ENCODE data around the gene CPNE2. TPM values are rescaled to one million over a fixed set of nuclear protein-coding genes. Genes with fewer than 3 reads are reported as not detected.

Gene CPNE2
- total RNA-seq, 1 experiment from 2014 or later, result 5.1 TPM

GRCh38 chr16:57144027-57144426 lies 51.6 kb downstream of the CPNE2 start:
- H3K27me3 ChIP-seq (ENCODE audit: low read length), result no peaks in the 10 kb centered on the region
- H3K4me2 ChIP-seq (ENCODE audit: low read depth, low read length, poor library complexity, severe bottlenecking), result no peak overlapping the region
- no peaks in the 10 kb centered on the region for H4K20me1 ChIP-seq (ENCODE audit: insufficient read depth, low read depth, low read length)
- no peak overlapping the region for H3K9ac ChIP-seq (ENCODE audit: low read length)
- DNase-seq, result no peak
- H3K27ac ChIP-seq (ENCODE audit: low read length), result no peak overlapping the region
- H3K4me3 ChIP-seq (ENCODE audit: low read length), result no peak overlapping the region
- no peaks in the 10 kb centered on the region for H3K79me2 ChIP-seq (ENCODE audit: low read length)
- no peaks in the 10 kb centered on the region for H3K36me3 ChIP-seq (ENCODE audit: insufficient read depth, low read length)
- no peaks in the 10 kb centered on the region for H3K9me2 ChIP-seq (replicated peaks; ENCODE audit: insufficient read depth, low read length)
- H3K4me1 ChIP-seq (ENCODE audit: low read length), result peaks cover 10% of the 10 kb centered on the region
- no peaks in the 10 kb centered on the region for H3K9me3 ChIP-seq (ENCODE audit: low read length)
- no peak overlapping the region for H2AFZ ChIP-seq (ENCODE audit: low read length)

- H3K36me3 ChIP-seq (ENCODE audit: insufficient read depth, low read length), result no peaks in the 10 kb centered on the region
- H2AFZ ChIP-seq (ENCODE audit: low read length), result no peak overlapping the region
- no peak overlapping the region for H3K4me3 ChIP-seq (ENCODE audit: low read length)
- no peak for DNase-seq
- no peaks in the 10 kb centered on the region for H3K79me2 ChIP-seq (ENCODE audit: low read length)
- no peaks in the 10 kb centered on the region for H4K20me1 ChIP-seq (ENCODE audit: insufficient read depth, low read depth, low read length)
- H3K9me2 ChIP-seq (replicated peaks; ENCODE audit: insufficient read depth, low read length), result no peaks in the 10 kb centered on the region
- H3K4me1 ChIP-seq (ENCODE audit: low read length), result peaks cover 10% of the 10 kb centered on the region
- H3K9ac ChIP-seq (ENCODE audit: low read length), result no peak overlapping the region
- H3K4me2 ChIP-seq (ENCODE audit: low read depth, low read length, poor library complexity, severe bottlenecking), result no peak overlapping the region
- H3K9me3 ChIP-seq (ENCODE audit: low read length), result no peaks in the 10 kb centered on the region
- H3K27me3 ChIP-seq (ENCODE audit: low read length), result no peaks in the 10 kb centered on the region
- no peak overlapping the region for H3K27ac ChIP-seq (ENCODE audit: low read length)
Observed at GRCh38 chr16:57145046-57146021, 53.0 kb downstream of the CPNE2 start.

GRCh38 chr16:57146040-57146647 lies 53.8 kb downstream of the CPNE2 start:
- Histone ChIP-seq H3K79me2 (ENCODE audit: low read length) (no peaks in the 10 kb centered on the region), H3K9me3 (ENCODE audit: low read length) (no peaks in the 10 kb centered on the region), H3K4me3 (ENCODE audit: low read length) (no peak overlapping the region), H3K9ac (ENCODE audit: low read length) (no peak overlapping the region), H3K27me3 (ENCODE audit: low read length) (no peaks in the 10 kb centered on the region), H4K20me1 (ENCODE audit: insufficient read depth, low read depth, low read length) (no peaks in the 10 kb centered on the region), H3K36me3 (ENCODE audit: insufficient read depth, low read length) (no peaks in the 10 kb centered on the region), H3K4me2 (ENCODE audit: low read depth, low read length, poor library complexity, severe bottlenecking) (no peak overlapping the region), H3K27ac (ENCODE audit: low read length) (no peak overlapping the region), H2AFZ (ENCODE audit: low read length) (no peak overlapping the region), H3K4me1 (ENCODE audit: low read length) (peaks cover 10% of the 10 kb centered on the region), H3K9me2 (replicated peaks; ENCODE audit: insufficient read depth, low read length) (no peaks in the 10 kb centered on the region)
- DNase-seq, result no peak

- Histone ChIP-seq H3K27ac (ENCODE audit: low read length) (no peak overlapping the region), H3K4me3 (ENCODE audit: low read length) (no peak overlapping the region)
Observed at GRCh38 chr16:57146735-57147134, 54.4 kb downstream of the CPNE2 start.

GRCh38 chr16:57147381-57148221 lies 55.2 kb downstream of the CPNE2 start:
- H3K4me1 ChIP-seq (ENCODE audit: low read length), result peaks cover 10% of the 10 kb centered on the region
- no peak overlapping the region for H3K4me2 ChIP-seq (ENCODE audit: low read depth, low read length, poor library complexity, severe bottlenecking)
- H3K36me3 ChIP-seq (ENCODE audit: insufficient read depth, low read length), result no peaks in the 10 kb centered on the region
- no peak overlapping the region for H3K9ac ChIP-seq (ENCODE audit: low read length)
- no peaks in the 10 kb centered on the region for H3K9me3 ChIP-seq (ENCODE audit: low read length)
- no peak overlapping the region for H3K27ac ChIP-seq (ENCODE audit: low read length)
- no peaks in the 10 kb centered on the region for H3K27me3 ChIP-seq (ENCODE audit: low read length)
- no peak overlapping the region for H3K4me3 ChIP-seq (ENCODE audit: low read length)
- no peak for DNase-seq
- H2AFZ ChIP-seq (ENCODE audit: low read length), result no peak overlapping the region
- no peaks in the 10 kb centered on the region for H3K79me2 ChIP-seq (ENCODE audit: low read length)
- H4K20me1 ChIP-seq (ENCODE audit: insufficient read depth, low read depth, low read length), result no peaks in the 10 kb centered on the region
- H3K9me2 ChIP-seq (replicated peaks; ENCODE audit: insufficient read depth, low read length), result no peaks in the 10 kb centered on the region

More at GRCh38 chr16:57146735-57147134, 54.4 kb downstream of the CPNE2 start:
- H3K4me1 ChIP-seq (ENCODE audit: low read length), result peaks cover 10% of the 10 kb centered on the region
- no peaks in the 10 kb centered on the region for H3K79me2 ChIP-seq (ENCODE audit: low read length)
- no peak overlapping the region for H3K4me2 ChIP-seq (ENCODE audit: low read depth, low read length, poor library complexity, severe bottlenecking)
- H3K27me3 ChIP-seq (ENCODE audit: low read length), result no peaks in the 10 kb centered on the region
- H3K9ac ChIP-seq (ENCODE audit: low read length), result no peak overlapping the region
- H3K36me3 ChIP-seq (ENCODE audit: insufficient read depth, low read length), result no peaks in the 10 kb centered on the region
- H2AFZ ChIP-seq (ENCODE audit: low read length), result no peak overlapping the region
- H3K9me3 ChIP-seq (ENCODE audit: low read length), result no peaks in the 10 kb centered on the region
- no peaks in the 10 kb centered on the region for H4K20me1 ChIP-seq (ENCODE audit: insufficient read depth, low read depth, low read length)
- no peaks in the 10 kb centered on the region for H3K9me2 ChIP-seq (replicated peaks; ENCODE audit: insufficient read depth, low read length)
- peak; percentile 66 for DNase-seq

GRCh38 chr16:57148481-57148880 lies 56.1 kb downstream of the CPNE2 start:
- no peaks in the 10 kb centered on the region for H3K9me3 ChIP-seq (ENCODE audit: low read length)
- no peak overlapping the region for H3K4me2 ChIP-seq (ENCODE audit: low read depth, low read length, poor library complexity, severe bottlenecking)
- no peaks in the 10 kb centered on the region for H4K20me1 ChIP-seq (ENCODE audit: insufficient read depth, low read depth, low read length)
- no peaks in the 10 kb centered on the region for H3K9me2 ChIP-seq (replicated peaks; ENCODE audit: insufficient read depth, low read length)
- no peaks in the 10 kb centered on the region for H3K27me3 ChIP-seq (ENCODE audit: low read length)
- peaks cover 10% of the 10 kb centered on the region for H3K4me1 ChIP-seq (ENCODE audit: low read length)
- H2AFZ ChIP-seq (ENCODE audit: low read length), result no peak overlapping the region
- H3K4me3 ChIP-seq (ENCODE audit: low read length), result no peak overlapping the region
- H3K79me2 ChIP-seq (ENCODE audit: low read length), result no peaks in the 10 kb centered on the region
- H3K9ac ChIP-seq (ENCODE audit: low read length), result no peak overlapping the region
- no peak for DNase-seq
- H3K36me3 ChIP-seq (ENCODE audit: insufficient read depth, low read length), result no peaks in the 10 kb centered on the region
- no peak overlapping the region for H3K27ac ChIP-seq (ENCODE audit: low read length)

GRCh38 chr16:57149391-57149790 lies 57.0 kb downstream of the CPNE2 start:
- H3K27me3 ChIP-seq (ENCODE audit: low read length), result no peaks in the 10 kb centered on the region
- no peak overlapping the region for H2AFZ ChIP-seq (ENCODE audit: low read length)
- H3K4me1 ChIP-seq (ENCODE audit: low read length), result peaks cover 10% of the 10 kb centered on the region
- H3K9me2 ChIP-seq (replicated peaks; ENCODE audit: insufficient read depth, low read length), result no peaks in the 10 kb centered on the region
- no peak overlapping the region for H3K4me3 ChIP-seq (ENCODE audit: low read length)
- no peaks in the 10 kb centered on the region for H3K79me2 ChIP-seq (ENCODE audit: low read length)
- H3K36me3 ChIP-seq (ENCODE audit: insufficient read depth, low read length), result peaks cover 8% of the 10 kb centered on the region; the same call in 1 of the 2 replicates
- H3K9me3 ChIP-seq (ENCODE audit: low read length), result no peaks in the 10 kb centered on the region
- H3K9ac ChIP-seq (ENCODE audit: low read length), result no peak overlapping the region
- H3K4me2 ChIP-seq (ENCODE audit: low read depth, low read length, poor library complexity, severe bottlenecking), result no peak overlapping the region
- H3K27ac ChIP-seq (ENCODE audit: low read length), result no peak overlapping the region
- no peak for DNase-seq
- no peaks in the 10 kb centered on the region for H4K20me1 ChIP-seq (ENCODE audit: insufficient read depth, low read depth, low read length)

All from Karpas-422 (cell line).